Measurements from ENCODE around the gene CANX. TPM values are rescaled to one million over a fixed set of nuclear protein-coding genes. Genes with fewer than 3 reads are reported as not detected.
A peak's percentile ranks its signal among the peaks of the same experiment; 100 is the strongest.

Gene CANX
- total RNA-seq, 4 donors from 2014 or later = 185 to 282 (median 240) TPM

GRCh38 chr5:179697993-179698934 is 503 bp upstream of the CANX start:
- no peaks in the 10 kb centered on the region for H3K9me3 ChIP-seq
- H3K4me3 ChIP-seq = peak overlapping the region; percentile 92
- WGBS = 4% methylated on average over 15 of the region's 72 CpGs
- peak; percentile 99 for DNase-seq (ENCODE audit: low spot score in 2 of 2)
- H3K4me1 ChIP-seq = peaks cover 40% of the 10 kb centered on the region
- H3K36me3 ChIP-seq = peaks cover 2% of the 10 kb centered on the region
- H3K27ac ChIP-seq = peak overlapping the region; percentile 99
- no peaks in the 10 kb centered on the region for H3K27me3 ChIP-seq
- peak in 2 of 3 donors; percentile 52 to 89 for TF ChIP-seq POLR2AphosphoS5 (IDR thresholded peaks at IDR 0.05)
- peak; percentile 73 to 78 for TF ChIP-seq POLR2A (IDR thresholded peaks at IDR 0.05)
- TF ChIP-seq CTCF (IDR thresholded peaks at IDR 0.05) = peak in 1 of 2 donors; percentile 14
- TF ChIP-seq EP300 (IDR thresholded peaks at IDR 0.05) = no peak

GRCh38 chr5:179699616-179700237 is 960 bp downstream of the CANX start:
- Histone ChIP-seq H3K4me1 (peaks cover 43% of the 10 kb centered on the region), H3K9me3 (no peaks in the 10 kb centered on the region), H3K36me3 (peaks cover 12% of the 10 kb centered on the region), H3K4me3 (peak overlapping the region; percentile 92), H3K27ac (peak overlapping the region; percentile 99), H3K27me3 (no peaks in the 10 kb centered on the region)
- TF ChIP-seq EP300 (IDR thresholded peaks at IDR 0.05) = no peak
- TF ChIP-seq CTCF (IDR thresholded peaks at IDR 0.05) = no peak
- under 1% methylated on average over 19 of the region's 19 CpGs for WGBS
- peak in 1 of 2 donors; percentile 50 for DNase-seq (ENCODE audit: low spot score in 2 of 2)

- Histone ChIP-seq H3K36me3 (peaks cover 15% of the 10 kb centered on the region), H3K9me3 (no peaks in the 10 kb centered on the region), H3K27me3 (no peaks in the 10 kb centered on the region), H3K27ac (peak overlapping the region; percentile 99), H3K4me1 (peaks cover 43% of the 10 kb centered on the region), H3K4me3 (peak overlapping the region; percentile 92)
- 58% methylated on average over 7 of the region's 7 CpGs for WGBS
- no peak for TF ChIP-seq POLR2A (IDR thresholded peaks at IDR 0.05)
- no peak for TF ChIP-seq CTCF (IDR thresholded peaks at IDR 0.05)
- TF ChIP-seq EP300 (IDR thresholded peaks at IDR 0.05) = no peak
- no peak for TF ChIP-seq POLR2AphosphoS5 (IDR thresholded peaks at IDR 0.05)
- peak in 1 of 2 donors; percentile 21 for DNase-seq (ENCODE audit: low spot score in 2 of 2)
Observed at GRCh38 chr5:179700401-179700918, 1.7 kb downstream of the CANX start.

GRCh38 chr5:179716286-179716685 is 17.5 kb downstream of the CANX start:
- TF ChIP-seq POLR2AphosphoS5 (IDR thresholded peaks at IDR 0.05) (no peak), EP300 (IDR thresholded peaks at IDR 0.05) (no peak), CTCF (IDR thresholded peaks at IDR 0.05) (no peak), POLR2A (IDR thresholded peaks at IDR 0.05) (no peak)
- Histone ChIP-seq H3K4me3 (no peak overlapping the region), H3K36me3 (peaks cover 98% of the 10 kb centered on the region), H3K9me3 (no peaks in the 10 kb centered on the region), H3K27ac (no peak overlapping the region), H3K4me1 (no peaks in the 10 kb centered on the region), H3K27me3 (no peaks in the 10 kb centered on the region)
- 96% methylated on average over 1 of the region's 1 CpG for WGBS
- DNase-seq (ENCODE audit: low spot score in 2 of 2) = no peak

- TF ChIP-seq CTCF (IDR thresholded peaks at IDR 0.05) = no peak
- TF ChIP-seq EP300 (IDR thresholded peaks at IDR 0.05) = no peak
- no peak for TF ChIP-seq POLR2A (IDR thresholded peaks at IDR 0.05)
- TF ChIP-seq POLR2AphosphoS5 (IDR thresholded peaks at IDR 0.05) = no peak
- Histone ChIP-seq H3K4me1 (no peaks in the 10 kb centered on the region), H3K27ac (no peak overlapping the region), H3K4me3 (no peak overlapping the region), H3K27me3 (no peaks in the 10 kb centered on the region), H3K9me3 (no peaks in the 10 kb centered on the region), H3K36me3 (peaks cover 100% of the 10 kb centered on the region)
- 60% methylated on average over 2 of the region's 2 CpGs for WGBS
- no peak for DNase-seq (ENCODE audit: low spot score in 2 of 2)
Observed at GRCh38 chr5:179720222-179720621, 21.5 kb downstream of the CANX start.

Data from suprapubic skin (tissue), 4 donors.